CD4-positive, alpha-beta T cell treated with Interleukin-17A for 4 hours (primary cell): ENCODE results near the gene SMAP1.

Experiments
- DNase-seq: peaks from one replicate; pipeline ENCODE4 v3.0.0-alpha.2; 2020; ENCODE audit warnings: mixed read lengths

Gene SMAP1

DNA sequence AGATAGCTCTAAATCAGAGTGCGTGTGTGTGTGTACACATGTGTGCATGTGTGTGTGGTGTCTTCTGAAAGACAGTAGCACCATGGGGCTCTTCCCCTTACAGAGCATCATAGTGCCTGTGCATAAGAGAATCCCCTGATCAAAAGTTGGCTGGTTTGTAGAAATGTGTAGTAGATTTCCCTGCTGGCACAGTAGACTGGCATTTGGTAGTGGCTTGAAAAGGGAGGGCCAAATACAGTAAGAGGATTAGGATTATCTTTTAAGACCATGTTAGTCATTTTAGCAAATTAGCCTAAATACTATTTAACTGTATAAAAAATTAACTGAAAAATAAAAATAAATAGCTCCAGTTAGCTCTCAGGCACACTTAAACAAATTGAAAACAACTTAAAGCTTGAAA lies 176.6 kb downstream of the SMAP1 start:
- no peak for DNase-seq

DNA sequence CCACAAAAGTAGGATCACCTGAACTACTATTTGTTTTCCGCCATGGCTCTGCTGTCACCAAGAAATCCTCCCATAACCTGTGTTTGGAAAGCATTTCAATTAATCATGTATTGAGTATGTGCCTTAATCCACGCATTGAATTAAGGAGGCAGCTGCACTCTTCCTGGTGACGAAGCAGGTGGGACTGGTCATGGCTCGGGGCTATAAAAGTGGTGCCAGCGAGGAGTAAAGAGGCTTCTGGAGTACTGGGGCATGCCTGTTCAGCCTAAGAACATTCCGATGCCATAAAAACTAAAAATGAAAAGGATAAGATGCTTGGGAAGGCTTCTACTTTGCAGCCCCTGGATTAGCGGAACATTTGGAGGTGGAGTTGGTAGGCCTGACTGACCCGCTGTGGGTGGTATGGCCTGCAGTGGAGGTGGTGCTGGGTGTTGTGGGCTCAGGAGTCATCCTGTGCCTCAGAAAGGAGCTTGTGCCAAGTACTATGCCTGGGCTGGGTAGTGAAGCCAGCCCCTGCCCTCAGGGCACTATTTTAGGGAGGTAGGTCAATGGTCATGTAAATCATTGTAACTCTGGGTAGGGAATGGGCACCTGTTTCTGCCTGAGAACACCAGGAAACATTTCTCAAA lies 178.6 kb downstream of the SMAP1 start:
- no peak for DNase-seq

DNA sequence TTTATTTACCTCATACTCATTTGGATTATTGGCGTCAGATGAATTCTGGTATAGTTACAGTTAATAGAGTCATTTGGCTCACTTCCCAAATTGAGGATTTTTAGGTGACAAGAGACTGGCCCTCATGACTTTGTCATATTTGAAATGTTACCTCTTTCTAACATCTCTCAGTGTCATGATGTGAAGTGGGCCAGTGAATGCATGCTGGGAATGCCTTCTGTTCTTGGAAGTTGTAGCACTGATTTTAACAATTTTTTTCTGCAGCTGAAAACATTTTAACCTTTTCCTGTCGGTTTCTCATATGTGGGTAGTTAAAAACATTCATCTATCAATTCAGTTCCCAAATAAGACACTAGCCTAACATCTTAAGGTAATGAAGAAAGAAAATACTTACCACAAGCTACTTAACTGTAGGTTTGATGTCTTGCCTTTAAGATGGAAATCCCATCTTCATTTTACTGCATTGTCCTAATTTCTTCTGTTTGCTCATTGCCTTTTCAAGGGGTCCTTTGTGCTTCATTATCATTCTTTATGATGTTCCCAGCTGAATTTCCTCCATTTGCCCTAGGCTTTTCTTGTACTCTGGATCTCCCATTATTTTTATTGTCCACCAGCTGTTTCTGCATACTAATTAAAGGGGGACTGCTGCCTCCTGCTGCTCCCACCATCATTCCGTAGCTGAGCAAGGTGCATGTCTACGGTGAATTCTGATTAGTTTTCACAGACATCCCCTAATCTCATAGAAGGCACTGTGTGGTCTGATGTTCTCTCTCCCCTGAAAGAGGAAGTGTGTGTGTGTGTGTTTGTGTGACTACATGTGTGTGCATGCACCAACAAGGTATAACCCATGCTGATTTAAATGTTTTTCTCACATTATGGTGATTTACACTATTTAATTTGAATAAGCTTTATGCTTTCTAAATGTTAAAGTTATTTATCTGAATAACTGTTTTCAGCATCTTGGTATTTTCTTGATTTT lies 179.7 kb downstream of the SMAP1 start:
- no peak for DNase-seq

DNA sequence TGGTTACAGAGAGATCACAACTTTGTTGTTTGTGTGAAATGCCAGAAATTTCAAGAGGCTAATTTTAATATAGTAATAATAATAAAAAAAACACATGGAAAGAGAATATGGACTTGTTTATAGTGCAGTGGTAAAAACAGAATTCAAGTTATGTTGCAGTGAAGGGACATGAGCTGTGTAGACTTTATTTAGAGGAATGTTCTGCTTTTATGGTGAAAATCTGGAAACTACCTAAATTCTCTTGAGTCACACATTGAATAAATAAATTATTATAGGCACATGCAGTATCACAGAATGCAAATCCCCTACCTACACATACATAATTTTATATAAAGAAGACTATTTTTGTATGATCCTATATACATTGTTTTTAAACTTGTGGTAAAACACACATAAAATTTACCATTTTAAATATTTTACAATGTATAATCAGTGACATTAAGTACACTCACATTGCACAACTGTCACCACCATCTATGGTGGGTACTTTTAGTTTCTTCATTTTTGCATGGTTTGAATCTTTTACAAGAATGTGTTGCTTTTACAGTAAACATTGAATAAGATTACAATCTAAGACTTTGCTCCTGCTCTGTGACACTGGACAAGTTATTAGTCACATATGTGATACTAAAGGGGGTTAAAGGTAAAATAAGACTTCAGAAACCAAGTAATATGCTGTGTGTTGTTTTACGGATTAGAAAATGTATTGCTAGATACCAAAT lies 181.8 kb downstream of the SMAP1 start:
- DNase-seq, result no peak

DNA sequence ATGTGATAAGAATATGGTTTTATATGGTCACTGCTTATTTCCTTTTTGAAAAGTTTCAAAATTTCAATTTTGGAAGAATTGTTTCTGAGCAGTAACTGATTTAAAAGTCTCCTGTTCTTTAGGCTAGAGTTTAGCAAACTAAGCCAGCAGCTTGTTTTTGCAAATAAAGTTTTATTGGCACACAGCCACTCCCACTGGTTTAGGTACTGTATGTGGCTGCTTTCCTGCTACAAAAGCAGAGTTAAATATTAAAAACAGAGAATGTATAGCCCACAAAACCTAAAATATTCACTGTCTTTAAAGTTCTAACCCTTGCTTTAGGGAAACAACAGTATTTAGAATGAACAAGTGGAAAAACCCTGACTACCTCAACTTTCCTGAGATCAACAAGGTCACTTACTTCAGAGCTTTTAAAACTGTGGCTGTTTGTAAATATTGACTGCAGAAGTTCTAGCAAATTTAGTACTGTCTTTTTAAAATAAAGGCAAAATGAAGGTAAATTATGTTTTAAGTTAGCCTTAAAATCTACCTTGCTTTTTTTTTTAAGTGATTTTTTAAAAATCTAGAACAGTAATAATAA lies 185.1 kb downstream of the SMAP1 start:
- no peak for DNase-seq

DNA sequence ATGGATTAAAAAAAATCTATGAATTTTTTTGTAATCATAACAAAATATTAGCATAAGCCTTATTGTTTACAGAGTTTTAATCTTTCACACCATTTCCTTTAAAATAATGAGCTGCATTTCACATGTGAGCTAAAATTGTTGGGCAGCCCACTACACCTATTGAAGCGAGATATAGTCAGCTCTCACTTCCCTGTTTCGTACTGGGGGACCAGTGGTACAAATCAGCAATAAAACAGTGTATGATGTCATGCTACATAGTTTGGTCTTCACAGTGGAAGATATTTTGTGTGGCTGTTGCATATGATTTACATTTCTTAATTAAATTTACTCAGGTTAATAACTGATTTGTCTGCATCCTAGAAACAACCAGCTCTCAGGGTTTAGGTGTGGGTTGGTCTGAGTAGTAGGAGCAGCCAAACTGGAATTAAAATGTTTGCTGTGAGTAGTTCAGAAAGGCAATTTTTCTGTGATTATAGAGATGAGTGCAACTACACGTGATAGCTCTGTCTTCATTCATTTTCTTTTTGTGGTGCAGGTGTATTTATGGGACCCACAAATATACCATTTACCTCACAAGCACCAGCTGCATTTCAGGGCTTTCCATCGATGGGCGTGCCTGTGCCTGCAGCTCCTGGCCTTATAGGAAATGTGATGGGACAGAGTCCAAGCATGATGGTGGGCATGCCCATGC lies 189.8 kb downstream of the SMAP1 start:
- no peak for DNase-seq

DNA sequence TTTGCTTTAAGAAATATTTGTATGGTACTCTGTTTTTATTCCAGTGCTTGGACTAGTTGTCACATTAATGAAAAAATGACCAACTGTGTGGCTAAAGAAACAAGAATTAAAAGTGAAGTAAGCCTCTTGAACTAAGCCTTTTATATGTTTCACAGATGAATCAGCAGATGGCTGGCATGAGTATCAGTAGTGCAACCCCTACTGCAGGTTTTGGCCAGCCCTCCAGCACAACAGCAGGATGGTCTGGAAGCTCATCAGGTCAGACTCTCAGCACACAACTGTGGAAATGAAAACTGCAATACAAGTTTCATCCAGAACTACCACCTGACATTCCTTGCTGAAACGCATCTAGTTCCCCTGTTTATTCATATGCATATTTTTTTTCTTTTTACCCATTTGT lies 192.4 kb downstream of the SMAP1 start:
- no peak for DNase-seq

DNA sequence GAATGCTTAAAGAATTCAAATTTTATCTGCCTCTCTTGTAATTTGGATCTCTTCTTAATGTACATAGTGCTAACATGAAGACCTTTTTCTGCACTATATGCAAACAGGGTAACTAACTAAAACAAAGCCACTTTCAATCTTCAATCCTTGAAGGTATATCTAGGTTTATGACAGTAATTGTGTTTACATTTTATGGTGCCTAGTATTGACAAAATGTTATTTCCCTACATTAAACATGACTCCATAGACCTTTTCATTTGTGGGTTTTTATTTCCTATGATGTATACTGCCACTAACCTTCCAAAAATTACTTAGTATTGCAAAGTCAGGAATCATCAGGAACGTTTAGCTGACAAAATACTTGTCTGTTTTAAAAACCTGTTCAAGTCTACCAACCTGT lies 193.2 kb downstream of the SMAP1 start:
- no peak for DNase-seq

DNA sequence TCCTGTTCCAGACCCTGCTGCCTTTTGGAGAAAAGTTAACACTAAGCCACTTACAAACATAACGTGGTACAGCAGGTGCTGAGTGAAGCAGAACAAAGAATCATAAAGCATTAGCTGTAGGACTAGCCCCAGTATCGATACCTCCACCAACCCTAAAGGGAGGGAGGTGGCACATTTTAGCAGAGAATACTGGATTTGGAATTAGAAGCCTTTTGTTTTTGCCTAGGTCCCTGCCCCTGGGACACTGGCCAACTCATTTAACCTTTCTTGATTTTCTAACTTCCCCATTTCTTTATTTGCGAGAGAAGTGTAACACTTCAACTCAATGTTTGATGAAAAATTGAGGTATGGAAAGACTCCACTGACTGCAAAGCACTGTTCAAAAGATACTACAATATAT lies 195.7 kb downstream of the SMAP1 start:
- DNase-seq, result no peak

DNA sequence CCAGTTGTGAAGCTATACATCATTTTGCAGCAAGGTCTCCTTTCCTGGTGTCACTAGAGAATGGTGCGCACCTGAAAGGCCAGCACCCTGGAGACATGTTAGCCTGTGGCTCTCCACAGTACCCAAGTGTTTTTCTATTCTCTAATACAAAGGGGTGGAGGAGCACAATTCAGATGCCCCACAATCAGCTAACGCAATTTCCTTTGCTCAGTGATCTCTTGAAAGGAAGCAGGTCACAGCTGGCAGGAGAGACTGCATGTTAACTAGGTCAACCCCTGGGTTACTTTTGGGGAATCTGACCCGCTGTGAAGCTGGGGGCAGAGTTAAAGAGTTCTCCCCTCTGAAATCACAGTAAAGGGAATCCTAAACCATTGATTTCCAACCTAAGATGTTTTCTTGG lies 196.7 kb downstream of the SMAP1 start:
- no peak for DNase-seq

DNA sequence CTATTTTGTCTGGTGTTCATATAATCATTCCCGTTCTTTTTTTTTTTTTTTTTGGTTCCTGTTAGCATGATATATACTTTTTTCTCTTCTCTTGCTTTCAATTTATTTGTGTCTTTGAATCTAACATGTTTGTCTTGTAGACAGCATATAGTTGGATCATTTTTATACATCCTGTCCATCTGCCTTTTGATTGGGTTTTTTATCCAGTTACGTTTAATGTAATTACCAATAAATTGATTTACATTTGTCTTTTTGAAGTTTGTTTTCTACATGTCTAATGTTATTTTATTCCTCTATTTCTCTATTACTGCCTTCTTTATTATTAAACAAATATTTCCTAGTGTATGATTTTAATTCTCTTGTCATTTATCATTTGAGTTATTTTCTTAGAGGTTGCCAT lies 204.8 kb downstream of the SMAP1 start:
- DNase-seq, result no peak

DNA sequence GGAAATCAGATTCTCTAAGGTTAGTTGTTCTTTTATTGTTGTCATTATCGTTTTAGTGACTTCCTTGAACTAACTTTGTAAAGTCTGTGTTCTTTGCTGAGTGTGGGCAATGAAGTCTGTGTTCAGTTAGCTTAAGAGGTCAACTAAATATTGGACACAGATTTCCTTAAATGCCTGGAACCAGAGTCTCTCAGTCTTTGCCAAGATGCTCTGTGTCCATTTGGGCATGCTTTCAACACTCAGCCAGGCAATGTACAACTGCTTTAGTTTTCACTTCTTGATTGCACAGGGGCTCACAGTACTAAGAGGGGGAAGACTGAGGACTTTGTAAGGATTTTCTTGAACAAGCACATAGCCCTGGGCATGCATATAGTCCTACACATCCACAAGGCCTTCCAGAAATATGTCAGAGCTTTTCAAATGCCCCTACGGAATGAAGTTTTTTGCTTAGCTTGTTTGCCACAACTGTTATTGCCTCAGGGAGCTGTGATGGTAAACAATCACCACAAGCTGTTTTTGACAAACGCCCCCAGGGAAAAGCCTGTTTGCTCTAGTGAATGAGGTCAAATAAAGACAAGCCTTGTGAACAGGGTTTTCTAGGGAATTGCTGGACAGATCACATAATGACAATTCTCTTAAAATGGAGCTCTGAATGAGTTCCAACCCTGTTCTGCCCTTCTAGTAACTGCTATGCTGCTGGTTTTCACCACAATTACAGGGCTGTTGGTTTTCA lies 206.7 kb downstream of the SMAP1 start:
- DNase-seq, result no peak

DNA sequence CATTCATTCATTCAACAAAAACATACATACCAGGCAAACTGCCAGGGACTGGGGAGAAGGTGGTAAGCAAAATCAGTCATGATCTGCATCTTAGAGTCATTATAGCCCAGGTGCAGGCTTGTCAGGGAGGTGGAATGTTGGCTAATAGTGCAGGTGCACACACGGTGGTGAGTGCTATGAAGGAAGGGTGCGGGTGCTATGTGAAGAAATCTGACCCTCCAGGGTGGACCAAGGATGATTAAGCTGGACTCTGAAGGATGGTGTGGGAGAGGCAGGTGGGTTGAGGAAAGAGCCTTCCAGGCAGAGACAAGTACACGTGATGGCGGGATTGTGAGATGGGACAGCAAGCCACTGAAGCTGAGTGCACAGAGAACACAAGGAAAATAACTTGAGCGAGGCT lies 211.8 kb downstream of the SMAP1 start:
- DNase-seq, result no peak

DNA sequence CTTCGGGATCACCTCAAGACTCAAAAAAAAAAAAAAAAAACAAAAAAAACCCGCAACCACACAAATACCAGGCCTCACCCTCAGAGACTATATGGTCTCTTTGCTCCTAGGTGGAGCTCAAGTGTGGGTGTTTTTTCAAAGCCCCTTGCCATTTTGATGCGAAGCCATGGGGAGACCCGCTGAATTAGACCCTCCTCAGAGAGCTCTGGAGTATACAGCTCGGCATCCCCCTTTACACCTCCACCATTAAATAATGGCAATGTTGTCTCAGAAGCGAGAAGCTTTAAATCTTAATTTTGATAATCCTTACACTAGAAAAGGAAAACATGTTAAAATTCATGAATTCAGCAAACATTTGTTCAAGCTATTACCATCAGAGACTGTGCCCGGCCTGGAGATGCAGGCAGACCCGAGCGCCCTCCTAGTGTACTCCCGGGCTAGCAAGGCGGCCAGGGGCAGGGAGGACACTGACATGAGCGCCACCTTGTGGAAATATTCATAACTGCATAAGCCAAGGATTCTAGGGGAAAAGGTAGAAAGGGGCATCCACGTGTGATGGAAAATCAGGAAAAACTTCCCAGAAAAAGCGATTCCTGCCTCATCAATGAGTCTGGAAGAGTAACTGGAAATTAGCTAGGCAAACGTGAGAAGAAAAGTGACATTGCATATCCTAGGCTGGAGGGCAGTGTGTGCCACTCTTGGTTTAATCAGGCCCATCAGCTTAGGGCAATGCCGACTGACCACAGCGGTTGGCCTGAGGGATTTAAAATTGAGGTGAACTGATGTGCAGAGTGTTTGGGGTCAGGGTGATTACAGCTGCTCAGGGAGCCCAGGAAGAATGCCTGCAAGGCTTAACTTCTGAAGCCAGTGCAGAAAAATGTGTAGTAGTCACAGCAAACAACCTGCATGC lies 216.6 kb downstream of the SMAP1 start:
- peak; percentile 62 for DNase-seq

DNA sequence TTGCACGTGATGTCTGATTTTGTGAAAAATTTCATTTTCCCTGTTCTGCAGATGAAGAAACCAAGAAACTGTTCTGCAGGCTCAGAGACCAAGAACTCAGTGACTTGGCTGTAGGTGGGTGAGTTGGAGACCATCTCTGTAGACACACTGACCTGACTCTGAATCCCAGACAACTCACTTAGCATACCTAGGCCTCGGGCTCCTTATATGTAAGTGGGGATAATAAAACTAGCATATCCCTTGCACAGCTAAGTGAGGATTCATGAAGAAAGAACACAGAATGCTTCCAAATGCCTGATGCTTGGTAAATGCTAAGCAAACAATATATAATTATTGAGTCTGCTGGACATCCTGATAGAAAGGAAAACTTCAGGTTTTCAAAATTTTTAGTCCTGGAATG lies 218.4 kb downstream of the SMAP1 start:
- DNase-seq, result no peak

DNA sequence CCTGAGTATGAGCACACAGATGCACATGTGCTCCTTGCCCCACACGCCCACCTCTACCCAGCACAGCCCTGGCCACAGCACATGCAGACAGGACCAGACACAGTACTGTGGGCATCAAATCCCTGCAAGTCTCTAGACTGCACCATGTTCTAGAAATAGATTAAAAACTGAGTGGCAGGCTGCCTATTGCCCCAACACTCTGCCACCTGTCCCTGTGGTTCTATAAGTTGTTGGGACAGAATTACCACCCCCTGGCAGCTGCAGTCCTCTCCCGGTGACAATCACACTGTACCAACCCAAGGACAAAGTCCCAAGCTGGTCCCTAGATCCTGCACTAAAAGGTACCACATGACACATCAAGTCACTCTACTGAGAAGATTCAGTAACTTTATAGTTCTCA lies 219.0 kb downstream of the SMAP1 start:
- no peak for DNase-seq

DNA sequence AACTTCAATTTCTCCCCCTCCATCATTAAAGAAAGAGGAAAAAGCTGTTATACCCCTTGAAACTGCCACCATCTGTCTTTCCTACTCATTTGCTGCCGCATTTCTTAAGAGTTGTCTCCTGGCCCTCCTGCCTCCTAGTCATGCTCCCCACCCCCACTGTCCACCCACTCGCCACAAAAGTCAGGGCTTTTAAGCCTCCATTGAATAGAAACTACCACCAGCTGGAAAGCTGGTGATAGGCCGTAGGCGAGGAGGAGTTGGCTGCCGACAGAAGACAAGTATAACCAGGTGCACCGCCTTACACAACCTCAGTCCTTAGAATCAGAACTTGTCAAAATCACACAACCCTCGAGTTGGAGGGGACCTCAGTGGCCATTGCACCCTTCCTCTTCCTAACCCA lies 221.6 kb downstream of the SMAP1 start:
- no peak for DNase-seq

DNA sequence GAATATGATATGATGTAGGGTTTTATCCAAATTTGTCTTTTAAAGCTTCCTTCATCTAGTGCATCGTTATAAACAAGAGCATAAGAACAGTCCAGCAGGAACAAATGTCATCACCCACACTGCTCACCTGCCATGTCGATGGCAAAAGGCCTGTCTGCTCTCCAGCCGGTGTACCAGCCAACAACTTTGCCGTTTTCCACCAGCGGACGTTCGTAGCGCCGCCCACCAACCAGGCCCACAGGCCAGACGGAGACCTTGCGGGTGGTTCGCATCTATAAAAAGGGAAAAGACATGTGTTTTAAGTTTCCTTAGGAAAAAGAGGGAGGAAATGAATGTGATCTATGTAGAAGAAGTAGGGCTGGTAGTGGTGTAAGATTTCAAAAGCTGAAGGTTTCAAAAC lies 226.3 kb downstream of the SMAP1 start:
- DNase-seq, result no peak

DNA sequence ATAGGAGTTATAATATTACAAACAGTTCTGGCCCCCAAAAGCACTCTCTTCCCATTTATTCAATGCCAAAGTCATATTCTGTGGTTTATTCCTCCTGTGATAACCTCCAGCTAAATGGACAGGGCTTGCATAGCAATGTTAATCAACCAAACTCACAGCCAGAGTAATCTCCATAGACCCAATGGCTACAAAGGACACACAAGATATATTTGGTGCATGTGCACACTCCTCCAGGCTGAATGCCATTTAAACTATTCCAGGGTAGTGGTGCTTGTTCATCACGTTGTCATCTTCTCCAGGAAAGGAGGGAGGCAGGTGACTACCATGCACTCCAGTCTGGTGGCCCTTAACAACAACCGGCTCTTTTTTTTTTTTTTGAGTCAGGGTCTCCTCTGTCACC lies 232.4 kb downstream of the SMAP1 start:
- no peak for DNase-seq

DNA sequence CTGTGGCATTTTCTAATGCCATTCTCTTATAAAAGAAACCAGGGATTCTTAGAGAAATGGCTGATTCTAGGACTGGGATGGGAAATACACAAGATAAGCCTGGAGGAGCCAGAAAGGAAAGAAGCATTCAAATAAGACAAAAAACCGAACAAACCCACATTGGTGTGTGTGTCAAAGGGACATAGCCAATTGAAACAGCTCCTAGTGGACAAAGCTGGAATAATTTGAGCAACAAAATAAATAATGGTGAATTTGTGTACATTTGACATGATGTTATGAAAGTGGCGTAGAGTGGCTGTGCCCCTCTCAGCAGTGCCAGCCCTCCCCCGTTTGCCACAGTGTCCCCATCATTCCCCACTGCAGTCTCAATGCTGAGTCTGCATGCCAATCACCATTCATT lies 233.6 kb downstream of the SMAP1 start:
- no peak for DNase-seq
